Activated CD4-positive, CD25-positive, alpha-beta regulatory T cell treated with anti-CD3 and anti-CD28 coated beads, Interleukin-2, amount 50 U/mL, for 72 hours (primary cell): ENCODE data around the gene PICALM.

ENCODE experiments used
- DNase-seq: peaks from one replicate; pipeline ENCODE4 v3.0.0; 2021

PICALM gene

DNA sequence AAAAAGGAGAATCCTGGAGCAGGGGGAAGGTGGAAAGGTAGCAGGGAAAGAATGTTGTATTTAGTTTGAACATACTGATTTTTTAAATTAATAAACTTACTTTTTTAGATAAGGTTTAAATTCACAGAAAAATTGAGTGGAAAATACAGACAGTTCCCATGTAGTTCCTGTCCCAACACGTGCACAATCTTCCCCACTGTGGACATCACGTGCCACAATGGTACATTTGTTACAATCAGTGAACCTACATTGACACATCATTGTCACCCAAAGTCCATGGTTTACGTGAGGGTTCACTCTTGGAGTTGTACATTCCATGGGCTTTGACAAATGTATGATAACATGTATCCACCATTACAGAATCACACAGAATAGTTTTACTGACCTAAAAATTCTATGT, 10.5 kb upstream of the PICALM start:
- no peak for DNase-seq

DNA sequence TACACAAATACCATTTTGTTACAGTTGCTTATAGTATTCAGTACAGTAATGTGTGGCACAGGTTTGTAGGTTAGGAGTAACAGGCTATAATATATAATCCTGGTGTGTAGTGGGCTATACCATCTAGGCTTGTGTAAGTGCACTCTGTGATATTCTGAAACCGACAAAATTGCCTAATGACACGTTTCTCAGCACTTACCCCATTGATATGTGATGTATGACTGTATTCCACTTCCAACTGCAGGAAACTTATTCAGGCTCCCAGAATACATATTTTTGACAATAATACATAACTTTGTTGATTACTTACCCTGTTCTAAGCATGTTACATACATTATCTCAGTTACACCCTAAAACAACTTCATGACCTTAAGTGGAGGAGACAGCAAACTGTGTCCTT, 5.1 kb upstream of the PICALM start:
- no peak for DNase-seq

DNA sequence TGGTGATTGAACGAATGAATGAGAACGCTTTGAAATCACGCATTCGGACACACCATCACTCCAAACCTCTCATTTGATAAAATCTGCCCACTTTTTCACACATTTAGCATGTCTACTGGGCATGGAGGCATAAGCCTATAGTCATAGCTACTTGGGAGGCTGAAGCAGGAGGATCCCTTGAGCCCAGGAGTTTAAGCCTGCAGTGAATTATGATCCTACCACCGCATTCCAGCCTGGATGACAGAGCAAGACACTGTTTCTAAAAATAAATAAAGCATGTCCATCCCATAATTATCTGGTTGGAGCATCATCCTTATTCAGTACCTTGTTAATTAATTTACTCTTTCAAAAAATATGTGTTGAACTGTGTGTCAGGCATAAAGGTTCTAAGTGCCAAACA, 3.3 kb upstream of the PICALM start:
- DNase-seq = no peak

DNA sequence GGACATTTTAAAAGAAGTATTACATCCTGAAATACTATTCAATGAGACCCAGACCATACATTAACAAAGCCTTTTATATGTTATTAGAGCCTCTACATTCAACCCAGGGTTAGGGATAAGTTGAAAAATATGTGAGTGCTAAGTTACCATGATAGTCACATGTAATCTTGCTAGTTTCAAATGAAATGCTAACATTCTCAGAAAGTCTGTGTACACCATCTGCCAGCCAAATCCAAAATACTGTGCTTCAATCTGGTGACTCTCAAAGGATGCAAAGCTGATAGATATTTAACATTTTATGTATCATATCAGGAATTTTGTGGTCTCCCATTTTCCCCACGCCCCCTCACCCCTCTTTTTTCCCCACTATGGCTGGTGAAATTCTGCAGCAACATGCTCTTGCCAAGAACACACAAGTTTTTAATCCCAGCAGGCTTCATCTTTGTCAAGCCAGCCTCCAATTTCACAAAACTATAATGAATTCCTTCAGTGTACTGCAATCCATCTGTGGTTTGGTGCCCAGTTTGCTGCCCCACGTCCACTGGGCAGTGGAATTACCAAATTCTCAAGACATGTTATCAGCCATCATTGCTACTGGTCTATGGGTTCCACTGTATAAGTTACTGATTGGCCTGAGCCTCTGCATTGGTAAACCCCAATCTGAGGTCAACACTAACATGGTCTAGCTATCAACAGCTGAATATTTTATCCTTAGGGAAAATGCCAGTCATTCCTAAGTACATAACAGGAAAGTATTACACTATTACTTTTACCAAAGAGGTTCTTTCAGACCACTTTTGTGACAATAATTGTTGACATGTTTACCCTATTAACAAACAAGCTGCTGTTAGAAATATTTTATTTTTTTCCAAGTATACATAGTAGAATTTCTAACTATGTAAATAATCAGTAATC, 1.5 kb upstream of the PICALM start:
- DNase-seq = no peak

DNA sequence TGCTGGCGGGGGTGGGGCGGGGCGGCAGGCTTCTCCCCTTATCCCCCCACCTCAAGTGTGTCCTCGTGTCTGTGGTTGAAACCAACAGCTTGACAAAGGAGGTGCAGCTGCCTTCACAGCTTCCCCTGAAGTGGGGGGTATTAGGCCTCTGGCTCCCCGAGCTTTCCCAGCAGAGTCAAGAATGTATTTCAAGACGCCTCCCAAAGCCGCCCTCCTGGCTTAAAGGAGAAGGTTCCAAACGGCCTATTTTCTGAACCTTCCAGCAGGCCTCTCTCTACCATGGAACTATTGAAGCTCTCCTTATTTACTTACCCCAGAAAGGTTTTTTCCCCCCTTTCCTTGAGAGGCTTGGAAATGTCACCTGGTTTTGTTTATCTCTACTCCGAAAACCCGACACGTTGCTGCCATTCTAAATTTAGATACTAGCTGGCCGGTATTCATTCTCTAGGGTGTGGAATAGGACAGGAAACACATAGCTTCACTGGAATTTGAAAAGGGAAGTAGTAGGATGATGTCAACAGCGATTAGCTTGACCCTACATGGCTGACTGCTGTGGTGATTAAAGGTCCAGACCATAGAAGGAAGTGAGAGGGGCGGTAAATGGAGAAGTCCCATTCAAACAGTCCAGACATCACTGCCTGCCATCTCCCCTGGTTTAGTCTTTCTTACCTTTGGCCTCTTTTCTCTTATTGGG, 671 bp upstream of the PICALM start:
- no peak for DNase-seq

DNA sequence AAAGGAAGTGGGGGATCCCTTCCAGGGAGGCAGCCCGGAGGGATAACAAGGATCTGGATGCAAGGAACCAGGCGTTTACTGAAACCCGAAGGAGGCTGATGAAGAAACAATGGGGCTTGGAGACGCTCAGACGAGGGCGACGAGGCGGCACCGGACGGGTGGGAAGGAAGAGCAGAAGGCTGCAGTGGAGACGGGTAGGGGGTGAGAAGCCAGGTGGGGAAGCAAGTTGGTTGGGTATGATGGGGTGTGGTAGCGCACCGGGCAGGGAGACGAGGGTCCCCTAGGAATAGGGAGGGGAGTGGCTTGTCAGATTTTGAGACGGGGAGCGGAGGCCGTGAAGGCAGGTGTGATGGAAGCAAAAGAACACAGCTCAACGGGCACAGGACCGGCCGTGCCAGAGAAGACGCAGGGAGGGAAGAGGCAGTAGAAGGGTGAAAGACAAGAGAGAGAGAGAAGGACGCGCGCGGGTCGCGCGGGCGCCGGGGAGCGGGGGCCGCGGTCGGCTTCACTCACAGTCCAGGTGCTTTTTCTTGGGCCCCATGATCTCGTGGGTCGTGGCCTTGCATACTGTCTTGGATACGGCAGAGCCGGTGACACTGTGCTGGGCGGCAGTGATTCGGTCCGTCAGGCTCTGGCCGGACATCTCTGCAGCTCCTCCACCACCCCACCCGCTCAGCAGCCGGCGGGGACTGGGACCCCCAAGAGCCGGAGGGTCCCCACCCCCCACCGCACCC, 579 bp downstream of the PICALM start:
- DNase-seq = no peak

DNA sequence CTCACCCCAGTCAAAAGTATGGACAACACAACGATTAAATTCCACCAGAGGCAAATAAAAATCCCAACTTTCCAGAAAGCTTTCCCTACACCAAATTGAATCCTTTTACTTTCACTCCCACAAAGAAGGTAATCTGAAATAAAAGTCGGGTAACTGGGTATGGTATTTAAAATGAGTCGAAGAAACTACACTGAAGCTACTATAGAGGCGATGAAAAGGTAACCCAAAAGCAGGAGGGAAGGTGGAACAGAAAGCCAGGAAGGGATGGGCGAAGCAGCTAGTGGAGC, 1.1 kb downstream of the PICALM start:
- no peak for DNase-seq

DNA sequence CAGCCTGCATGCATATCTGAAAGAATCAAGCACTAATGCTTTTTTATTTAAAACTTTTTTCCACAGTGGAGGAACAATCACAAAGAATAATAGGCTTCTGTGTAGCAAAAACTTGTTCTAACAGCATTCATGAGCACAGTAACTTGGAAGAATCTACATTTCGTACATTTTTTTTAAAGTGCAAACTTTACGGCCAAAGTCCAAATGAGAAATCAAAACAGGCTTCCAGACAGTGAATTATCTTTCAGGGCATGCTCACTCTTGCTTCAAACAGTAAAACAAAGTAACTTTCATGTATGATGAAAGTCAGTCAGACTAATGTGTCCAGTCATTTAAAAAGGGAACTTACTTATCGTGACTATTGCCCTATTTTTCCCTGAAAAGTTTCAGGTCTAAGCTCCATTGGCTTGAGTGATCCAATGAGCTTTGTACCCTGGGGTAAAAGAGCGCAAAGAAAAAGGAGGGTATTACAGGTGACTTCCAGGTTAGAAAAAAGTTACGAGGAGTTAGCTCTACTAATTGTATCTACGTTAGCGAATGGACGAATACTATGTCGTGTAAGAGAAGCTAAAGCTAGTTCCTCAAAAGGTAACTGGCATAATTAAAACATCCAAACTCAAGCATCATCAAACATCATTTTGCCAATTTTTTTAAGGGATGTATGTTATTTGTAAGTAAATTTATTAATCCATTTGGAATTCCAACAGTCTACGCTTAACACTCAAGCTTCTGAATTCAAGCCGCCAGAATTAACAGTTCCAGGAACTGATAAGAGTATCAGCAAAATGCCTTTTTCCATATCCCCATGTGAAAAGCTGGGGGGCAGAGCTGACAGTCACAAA, 1.7 kb downstream of the PICALM start:
- no peak for DNase-seq

DNA sequence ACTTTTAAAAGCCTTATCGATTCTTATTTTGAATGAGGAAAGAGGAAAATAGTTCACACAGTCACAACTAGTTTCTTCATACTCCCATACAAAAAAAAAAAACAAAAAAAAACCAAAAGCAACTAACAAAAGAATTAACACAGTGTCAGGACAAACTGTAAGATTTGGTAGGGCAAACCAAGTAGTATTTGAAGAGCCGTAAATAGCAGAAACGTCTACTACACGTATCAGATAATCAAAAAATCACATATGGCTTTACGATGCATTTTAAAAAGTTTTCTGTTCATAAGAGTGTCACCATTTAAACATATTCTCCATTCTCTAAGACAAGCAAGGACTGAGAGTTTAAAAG, 2.3 kb downstream of the PICALM start:
- no peak for DNase-seq

DNA sequence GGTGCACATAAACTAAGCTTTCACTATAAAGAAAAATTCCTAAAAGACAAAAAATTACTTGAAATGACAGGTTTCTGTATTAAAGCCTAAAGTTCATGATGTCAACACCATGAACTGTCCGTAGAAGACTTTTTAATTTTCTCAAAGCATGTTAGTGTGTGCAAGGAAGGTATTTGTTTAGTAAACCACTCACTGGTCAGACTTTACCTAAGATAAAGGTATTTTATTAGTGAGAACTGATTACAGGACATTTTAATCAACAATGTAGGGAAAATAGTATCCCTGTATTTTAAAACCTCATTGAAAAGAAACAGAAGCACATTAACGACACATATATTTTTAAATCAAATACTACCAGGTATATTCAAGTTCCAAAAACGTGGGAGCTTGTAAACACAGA, 2.9 kb downstream of the PICALM start:
- no peak for DNase-seq

DNA sequence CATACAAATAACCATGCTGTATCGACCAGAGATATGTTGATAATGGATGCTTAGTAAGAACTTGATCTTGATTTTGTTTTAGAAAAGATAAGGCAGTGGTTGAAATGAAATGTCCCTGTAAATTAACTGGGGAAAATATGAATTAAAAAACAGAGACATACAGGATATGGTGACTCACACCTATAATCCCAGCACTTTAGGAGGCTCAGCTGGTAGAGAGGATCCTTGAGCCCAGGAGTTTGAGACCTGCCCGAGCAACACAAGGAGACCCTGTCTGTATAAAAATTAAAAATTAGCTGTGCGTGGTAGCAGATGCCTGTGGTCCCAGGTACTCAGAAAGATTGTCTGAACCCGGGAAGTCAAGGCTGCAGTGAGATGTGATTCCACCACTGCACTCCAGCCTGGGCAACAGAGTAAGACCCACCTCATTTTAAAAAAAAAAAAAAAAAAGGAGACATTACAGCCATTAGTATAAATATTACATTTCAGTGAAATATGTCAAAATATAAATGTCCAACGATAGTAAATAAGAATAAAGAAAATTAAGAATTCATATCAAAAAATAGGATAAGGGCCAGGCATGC, 4.6 kb downstream of the PICALM start:
- no peak for DNase-seq

DNA sequence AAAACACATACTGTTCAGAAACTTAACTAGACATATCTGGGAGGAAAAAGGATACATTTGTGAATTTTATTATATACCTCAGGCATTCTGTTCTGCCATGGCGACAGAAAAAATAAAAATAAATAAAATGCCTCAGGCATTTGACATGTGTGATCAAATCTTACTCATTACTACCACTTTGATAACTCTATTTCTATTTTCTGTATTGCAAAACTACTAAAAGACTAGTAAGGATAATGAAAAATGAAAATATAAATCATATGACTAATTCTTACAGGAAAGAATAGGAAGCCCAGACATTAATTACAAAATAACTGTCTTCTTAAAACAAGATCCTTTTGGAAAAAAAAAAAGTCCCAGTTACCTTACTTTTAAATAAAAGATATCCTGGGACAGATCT, 5.3 kb downstream of the PICALM start:
- no peak for DNase-seq

DNA sequence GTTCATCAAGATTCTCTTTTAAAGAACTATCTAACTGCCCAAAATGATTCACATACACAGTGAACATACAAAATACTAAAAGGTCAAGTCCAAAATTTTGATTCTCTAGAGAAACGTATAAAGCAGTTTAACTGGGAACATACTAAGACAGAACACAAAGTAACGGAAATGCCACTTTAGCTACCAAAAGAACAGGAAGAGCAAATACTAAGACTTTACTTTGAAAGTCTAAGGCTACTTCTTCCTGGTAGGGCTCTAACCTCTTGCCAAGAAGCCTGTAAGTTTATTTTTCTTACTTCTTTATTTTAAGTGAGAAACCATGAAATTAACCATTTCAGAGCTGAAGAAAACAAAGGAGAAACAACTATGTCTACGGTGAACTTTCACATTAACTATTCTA, 6.2 kb downstream of the PICALM start:
- no peak for DNase-seq

DNA sequence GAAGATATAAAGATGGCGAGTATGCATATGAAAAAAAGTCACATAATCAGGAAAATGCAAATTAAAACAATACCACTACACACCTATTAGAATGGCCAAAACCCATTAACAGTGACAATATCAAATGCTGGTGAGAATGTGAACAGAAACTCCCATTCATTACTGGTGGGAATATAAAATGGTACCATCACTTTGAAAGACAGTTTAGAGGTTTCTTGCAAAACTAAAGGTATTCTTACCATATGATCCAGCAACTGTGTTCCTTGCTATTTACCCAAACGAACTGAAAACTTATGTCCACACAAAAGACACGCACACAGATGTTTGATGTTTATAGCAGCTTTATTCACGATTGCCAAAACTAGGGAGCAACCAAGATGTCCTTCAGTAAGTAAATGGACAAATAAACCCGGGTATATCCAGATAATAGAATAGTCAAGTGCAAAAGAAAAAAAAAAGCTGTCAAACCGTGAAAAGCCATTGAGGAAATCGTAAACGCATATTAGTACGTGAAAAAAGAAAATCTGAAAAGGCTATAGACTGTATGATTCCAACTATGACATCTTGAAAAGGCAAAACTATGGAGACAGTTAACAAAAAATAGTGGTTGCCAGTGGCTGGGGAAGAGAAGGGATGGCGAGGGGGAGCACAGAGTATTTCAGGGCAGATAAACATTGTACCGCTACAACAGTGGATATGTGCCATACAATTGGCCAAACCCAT, 7.2 kb downstream of the PICALM start:
- DNase-seq = no peak

DNA sequence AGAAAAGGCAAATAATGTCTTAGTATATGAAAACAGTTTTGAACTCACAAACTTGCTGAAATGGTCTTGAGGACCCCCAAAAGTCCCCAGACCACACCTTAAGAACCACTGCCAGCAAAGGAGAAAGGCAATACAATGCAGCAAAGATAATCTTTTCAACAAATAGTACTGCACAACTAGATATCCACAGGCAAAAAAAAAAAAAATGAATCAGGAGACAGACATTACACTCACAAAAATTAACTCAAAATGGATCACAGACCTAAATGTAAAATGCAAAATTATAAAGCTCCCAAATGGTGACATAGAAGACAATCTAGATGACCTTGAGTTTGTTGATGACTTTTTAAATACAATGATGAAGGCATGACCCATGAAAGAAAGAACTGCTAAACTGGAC, 8.3 kb downstream of the PICALM start:
- no peak for DNase-seq

DNA sequence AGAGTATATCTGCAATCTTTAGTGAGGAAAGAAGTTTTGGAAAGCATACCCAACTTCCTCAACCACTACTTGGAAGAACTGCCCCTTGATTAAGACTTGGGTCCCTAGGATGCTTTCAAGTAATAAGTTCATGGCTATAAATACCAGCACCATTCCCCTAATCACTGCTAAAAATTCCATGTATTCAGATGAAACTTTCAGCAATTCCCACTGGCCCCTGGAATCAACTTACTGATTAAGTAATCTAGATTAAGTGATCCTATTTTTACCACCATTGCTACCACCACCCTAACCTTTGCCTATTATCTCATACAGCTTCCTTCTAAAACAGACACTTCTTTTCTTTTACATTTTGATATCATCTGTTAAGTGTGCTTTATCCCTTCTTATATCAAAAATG, 10.5 kb downstream of the PICALM start:
- DNase-seq = no peak

DNA sequence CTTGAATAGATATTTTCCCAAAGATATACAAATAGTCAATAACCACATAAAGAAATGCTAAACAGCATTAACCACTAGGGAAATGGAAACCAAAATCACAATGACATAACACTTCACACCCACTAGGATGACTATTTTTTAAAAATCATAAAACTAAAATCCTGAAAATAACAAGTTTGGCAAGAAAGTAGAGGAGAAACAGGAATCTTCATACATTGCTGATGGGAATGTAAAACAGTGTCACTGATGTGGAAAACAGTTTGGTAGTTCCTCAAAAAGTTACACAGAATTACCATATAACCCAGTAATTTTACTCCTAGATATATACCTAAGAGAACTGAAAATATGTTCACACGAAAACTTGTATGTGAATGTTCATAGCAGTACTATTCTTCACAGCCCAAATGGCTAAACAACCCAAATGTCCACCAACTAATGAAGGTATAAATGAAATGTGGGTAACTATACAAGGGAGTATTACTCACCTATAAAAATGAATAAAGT, 12.5 kb downstream of the PICALM start:
- DNase-seq = no peak

DNA sequence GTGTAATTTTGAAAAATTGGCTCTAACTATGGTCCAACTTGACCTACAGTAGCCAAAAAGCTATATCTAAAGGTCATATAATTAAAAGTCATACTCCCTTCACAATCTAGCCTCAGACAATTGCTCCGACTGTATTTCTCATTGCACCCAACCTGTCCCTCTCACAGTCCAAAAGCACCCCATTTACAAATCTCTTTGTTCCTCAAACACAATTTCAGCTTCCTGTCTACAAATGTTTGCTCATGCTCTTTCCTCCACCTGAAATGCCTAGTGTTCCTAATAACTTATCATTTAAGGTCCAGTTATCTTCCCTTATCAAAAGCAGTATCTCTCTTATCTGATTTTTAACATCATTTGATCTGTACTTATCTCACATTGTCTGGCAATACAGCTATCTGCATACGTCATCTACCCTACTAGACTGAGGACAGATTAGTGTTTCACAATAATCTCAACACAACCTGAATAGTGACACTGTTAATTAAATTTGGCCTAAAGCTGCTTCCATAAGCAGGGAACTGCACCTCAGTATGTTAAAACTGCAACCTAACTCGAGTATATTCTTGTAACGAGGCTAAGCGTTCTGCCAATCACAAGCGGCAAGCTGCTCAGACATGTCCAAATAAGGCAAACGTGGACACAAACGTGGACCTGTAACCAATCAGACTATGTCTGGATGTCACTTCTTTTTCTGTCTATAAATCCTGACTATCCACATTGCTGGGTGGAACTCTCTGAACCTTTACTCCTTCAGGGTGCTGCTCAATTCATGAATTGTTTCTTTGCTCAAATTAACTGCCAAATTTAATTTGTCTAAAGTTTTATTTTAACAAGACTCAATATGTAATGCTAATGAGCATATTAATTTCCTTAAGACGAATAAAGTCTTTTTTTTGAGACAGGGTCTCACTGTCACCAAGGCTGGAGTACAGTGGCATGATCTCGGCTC, 15.9 kb downstream of the PICALM start:
- no peak for DNase-seq

DNA sequence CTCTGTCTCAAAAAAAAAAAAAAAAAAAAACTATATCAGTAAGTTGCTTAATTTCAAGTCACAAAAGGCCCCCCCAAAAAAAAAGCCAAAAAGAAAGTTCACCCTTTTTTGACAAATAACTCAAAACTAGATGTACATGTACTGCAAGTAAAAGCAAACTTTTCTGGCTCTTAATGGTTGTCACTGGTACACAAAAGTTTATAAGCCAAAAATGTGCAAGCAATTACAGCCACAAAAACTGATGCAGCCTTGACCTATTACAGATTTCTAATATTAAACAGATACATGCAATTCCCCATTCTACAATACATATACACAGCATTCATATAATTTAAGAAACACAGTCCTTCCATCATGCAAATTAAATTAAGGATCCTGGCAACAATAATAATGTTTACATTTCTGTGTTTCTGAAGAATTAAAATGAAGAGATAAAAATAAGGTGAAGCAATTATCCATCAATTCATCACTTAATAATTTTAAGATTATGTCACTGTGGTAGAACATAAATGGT, 18.6 kb downstream of the PICALM start:
- DNase-seq = no peak

DNA sequence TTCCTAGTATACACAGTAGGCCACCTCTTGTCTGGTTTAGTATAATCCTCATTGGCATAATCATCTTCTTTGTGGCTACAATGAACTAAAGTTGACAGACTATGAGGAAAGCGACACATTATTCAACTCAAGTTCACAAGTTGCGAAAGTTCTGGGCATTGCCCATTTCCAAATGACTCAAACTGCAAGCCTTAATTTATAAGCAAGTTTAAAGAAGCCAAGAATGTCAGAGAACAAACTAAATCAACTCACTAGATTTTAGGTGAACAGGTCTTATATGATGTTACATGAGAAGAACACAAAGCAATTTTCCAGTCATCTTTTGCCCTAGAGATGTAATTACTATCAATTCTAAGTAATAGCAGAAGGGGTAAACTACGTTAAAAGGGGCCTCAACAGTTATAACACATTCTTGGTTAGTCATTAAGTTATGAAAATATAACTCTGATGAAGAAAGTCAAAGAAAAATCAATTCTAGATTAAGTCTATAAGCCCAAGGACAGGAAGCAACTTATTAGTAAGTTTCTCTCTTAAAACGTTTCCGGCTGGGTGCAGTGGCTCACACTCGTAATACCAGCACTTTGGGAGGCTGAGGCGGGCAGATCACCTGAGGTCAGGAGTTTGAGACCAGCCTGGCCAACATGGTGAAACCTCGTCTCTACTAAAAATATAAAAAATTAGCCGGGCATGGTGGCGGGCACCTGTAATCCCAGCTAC, 21.5 kb downstream of the PICALM start:
- DNase-seq = no peak
